Peyer's patch (tissue), 4 donors: ENCODE measurements around the gene POLR2B. TPM values are rescaled to one million over a fixed set of nuclear protein-coding genes. Genes with fewer than 3 reads are reported as not detected.

Experiments
- DNase-seq, 3 donors: peaks; one replicate each; pipeline ENCODE4 v3.0.0-alpha.2; 2017 to 2019
- H3K27ac ChIP-seq, 4 donors: fragments of 200-600 bp; sonication (generic); one replicate each; pipeline ENCODE4 v1.5.1; 2016 to 2019
- H3K27me3 ChIP-seq, 2 donors: fragments of 200-600 bp; sonication (generic); one replicate each; pipeline ENCODE4 v1.5.1; 2019
- H3K36me3 ChIP-seq, 3 donors: fragments of 200-600 bp; sonication (generic); one replicate each; pipeline ENCODE4 v1.5.1; 2016 to 2019
- H3K4me1 ChIP-seq, 4 donors: fragments of 200-600 bp; sonication (generic); one replicate each; pipeline ENCODE4 v1.5.1; 2016 to 2019
- H3K4me3 ChIP-seq, 4 donors: fragments of 200-600 bp; sonication (generic); 1 replicate in 3 of 4; 2 replicates in 1 of 4; pipeline ENCODE4 v1.5.1; 2016 to 2019; ENCODE audit warnings: mild to moderate bottlenecking in 1 of 4
- H3K9me3 ChIP-seq, 4 donors: fragments of 200-600 bp; sonication (generic); one replicate each; pipeline ENCODE4 v1.5.1; 2016 to 2019; ENCODE audit warnings: mild to moderate bottlenecking in 1 of 4
- CTCF ChIP-seq, 6 experiments: fragments of 450-650 bp in 4 of 6; fragments of 200-600 bp in 2 of 6; sonication (generic) in 1 of 6; IDR thresholded peaks; one replicate each; pipeline ENCODE4 v1.5.1; 2017 to 2019; ENCODE audit warnings: antibody characterized with exemption in 6 of 6, mild to moderate bottlenecking in 3 of 6, moderate library complexity in 1 of 6
- POLR2A ChIP-seq, 2 donors: fragments of 450-650 bp; IDR thresholded peaks; one replicate each; pipeline ENCODE4 v1.5.1; 2017; ENCODE audit warnings: antibody characterized with exemption in 2 of 2, mild to moderate bottlenecking in 2 of 2, moderate library complexity in 2 of 2
- total RNA-seq, 4 donors: library from RNA; depleted of rRNA; stranded (reverse); fragments of >200 nt; gene quantifications; one replicate each; pipeline ENCODE4 v1.1.0, GENCODE V29; 2016

Gene POLR2B
- total RNA-seq, 4 donors from 2014 or later, result 81.5 to 117 (median 87.3) TPM

GRCh38 chr4:57064120-57064519, 85.4 kb downstream of the POLR2B start:
- peak overlapping the region in 1 of 4 donors; percentile 20 for H3K27ac ChIP-seq
- TF ChIP-seq POLR2A (IDR thresholded peaks at IDR 0.05), result no peak
- no peak for TF ChIP-seq CTCF (IDR thresholded peaks at IDR 0.05)
- H3K4me3 ChIP-seq, result no peak overlapping the region

GRCh38 chr4:57064811-57065711, 86.4 kb downstream of the POLR2B start:
- no peak overlapping the region for H3K4me3 ChIP-seq
- TF ChIP-seq POLR2A (IDR thresholded peaks at IDR 0.05) (no peak), CTCF (IDR thresholded peaks at IDR 0.05) (no peak)
- peaks cover 0 to 15% (median 0%) of the 10 kb centered on the region in 4 donors for H3K4me1 ChIP-seq

More at GRCh38 chr4:57064120-57064519, 85.4 kb downstream of the POLR2B start:
- peaks cover 0 to 15% (median 0%) of the 10 kb centered on the region in 4 donors for H3K4me1 ChIP-seq
- H3K9me3 ChIP-seq, result no peaks in the 10 kb centered on the region
- no peaks in the 10 kb centered on the region for H3K27me3 ChIP-seq
- no peak for DNase-seq
- H3K36me3 ChIP-seq, result no peaks in the 10 kb centered on the region

GRCh38 chr4:57065730-57066482, 87.2 kb downstream of the POLR2B start:
- peak overlapping the region; percentile 42 to 81 (median 58) for H3K27ac ChIP-seq
- H3K4me1 ChIP-seq, result peaks cover 0 to 15% (median 0%) of the 10 kb centered on the region in 4 donors
- no peak overlapping the region for H3K4me3 ChIP-seq
- no peak for DNase-seq
- no peaks in the 10 kb centered on the region for H3K36me3 ChIP-seq
- no peaks in the 10 kb centered on the region for H3K9me3 ChIP-seq
- H3K27me3 ChIP-seq, result no peaks in the 10 kb centered on the region
- no peak for TF ChIP-seq POLR2A (IDR thresholded peaks at IDR 0.05)
- no peak for TF ChIP-seq CTCF (IDR thresholded peaks at IDR 0.05)

More at GRCh38 chr4:57064811-57065711, 86.4 kb downstream of the POLR2B start:
- Histone ChIP-seq H3K36me3 (no peaks in the 10 kb centered on the region), H3K9me3 (no peaks in the 10 kb centered on the region), H3K27ac (peak overlapping the region; percentile 20 to 81 (median 58)), H3K27me3 (no peaks in the 10 kb centered on the region)
- peak in 1 of 3 donors; percentile 61 for DNase-seq

- no peaks in the 10 kb centered on the region for H3K27me3 ChIP-seq
- H3K4me1 ChIP-seq, result peaks cover 0 to 15% (median 0%) of the 10 kb centered on the region in 4 donors
- H3K27ac ChIP-seq, result no peak overlapping the region
- DNase-seq, result no peak
- no peaks in the 10 kb centered on the region for H3K9me3 ChIP-seq
- TF ChIP-seq CTCF (IDR thresholded peaks at IDR 0.05) (no peak), POLR2A (IDR thresholded peaks at IDR 0.05) (no peak)
- no peaks in the 10 kb centered on the region for H3K36me3 ChIP-seq
- H3K4me3 ChIP-seq, result no peak overlapping the region
These were observed 89.7 kb downstream of the POLR2B start for GRCh38 chr4:57068237-57068981.

GRCh38 chr4:57070461-57070860, 91.8 kb downstream of the POLR2B start:
- Histone ChIP-seq H3K27me3 (no peaks in the 10 kb centered on the region), H3K4me3 (no peak overlapping the region), H3K9me3 (no peaks in the 10 kb centered on the region), H3K36me3 (no peaks in the 10 kb centered on the region), H3K4me1 (peaks cover 0 to 8% (median 0%) of the 10 kb centered on the region in 4 donors), H3K27ac (no peak overlapping the region)
- no peak for DNase-seq
- TF ChIP-seq POLR2A (IDR thresholded peaks at IDR 0.05) (no peak), CTCF (IDR thresholded peaks at IDR 0.05) (no peak)
